ENCODE measurements around the gene CC2D2B.
"Not testable (repeated sequence)": the region's sequence is repeated elsewhere in the genome, so short reads cannot be mapped to it uniquely, and the experiment has no call there.

The CC2D2B gene

GRCh38 chr10:96023168-96023567 lies 115.4 kb downstream of the CC2D2B start:
- no peak for DNase-seq (ENCODE audit: low read depth in 2 of 2)

- DNase-seq (ENCODE audit: low read depth in 2 of 2) = no peak
These were observed 117.8 kb downstream of the CC2D2B start for GRCh38 chr10:96025566-96025965.

GRCh38 chr10:96034625-96035024 lies 126.8 kb downstream of the CC2D2B start:
- DNase-seq (ENCODE audit: low read depth in 2 of 2) = no peak

GRCh38 chr10:96038476-96039387 lies 131.0 kb downstream of the CC2D2B start:
- DNase-seq (ENCODE audit: low read depth in 2 of 2) = no peak

- no peak for DNase-seq (ENCODE audit: low read depth in 2 of 2)
These were observed 133.4 kb downstream of the CC2D2B start for GRCh38 chr10:96041146-96041545.

GRCh38 chr10:96043033-96043892 lies 135.5 kb downstream of the CC2D2B start, which contains the start of gene CCNJ:
TSS of gene CCNJ (plus strand) at chr10:96043583. CDS start at chr10:96044394, 811 bp downstream.
- peak; percentile 70 to 82 for DNase-seq (ENCODE audit: low read depth in 2 of 2)

GRCh38 chr10:96043893-96044715 lies 136.3 kb downstream of the CC2D2B start:
- DNase-seq (ENCODE audit: low read depth in 2 of 2) = peak; percentile 23 to 41

- no peak for DNase-seq (ENCODE audit: low read depth in 2 of 2)
These were observed 137.0 kb downstream of the CC2D2B start for GRCh38 chr10:96044736-96045135.

GRCh38 chr10:96046546-96046945 lies 138.8 kb downstream of the CC2D2B start:
- no peak for DNase-seq (ENCODE audit: low read depth in 2 of 2)

GRCh38 chr10:96047004-96047649 lies 139.4 kb downstream of the CC2D2B start:
- DNase-seq (ENCODE audit: low read depth in 2 of 2) = no peak

- not testable (repeated sequence) for DNase-seq (ENCODE audit: low read depth in 2 of 2)
These were observed 140.2 kb downstream of the CC2D2B start for GRCh38 chr10:96047925-96048324.

- no peak for DNase-seq (ENCODE audit: low read depth in 2 of 2)
These were observed 141.6 kb downstream of the CC2D2B start for GRCh38 chr10:96049340-96049739.

GRCh38 chr10:96053985-96054384 lies 146.2 kb downstream of the CC2D2B start:
- DNase-seq (ENCODE audit: low read depth in 2 of 2) = no peak

- no peak for DNase-seq (ENCODE audit: low read depth in 2 of 2)
These were observed 149.0 kb downstream of the CC2D2B start for GRCh38 chr10:96056787-96057186.

GRCh38 chr10:96061232-96061631 lies 153.5 kb downstream of the CC2D2B start:
- no peak for DNase-seq (ENCODE audit: low read depth in 2 of 2)

- no peak for DNase-seq (ENCODE audit: low read depth in 2 of 2)
These were observed 164.9 kb downstream of the CC2D2B start for GRCh38 chr10:96072674-96073073.

GRCh38 chr10:96073722-96074121 lies 165.9 kb downstream of the CC2D2B start:
- DNase-seq (ENCODE audit: low read depth in 2 of 2) = no peak

- DNase-seq (ENCODE audit: low read depth in 2 of 2) = no peak
These were observed 167.0 kb downstream of the CC2D2B start for GRCh38 chr10:96074776-96075175.

GRCh38 chr10:96075977-96076376 lies 168.2 kb downstream of the CC2D2B start:
- DNase-seq (ENCODE audit: low read depth in 2 of 2) = no peak

GRCh38 chr10:96077156-96077555 lies 169.4 kb downstream of the CC2D2B start:
- DNase-seq (ENCODE audit: low read depth in 2 of 2) = no peak

GRCh38 chr10:96082153-96082552 lies 174.4 kb downstream of the CC2D2B start:
- no peak for DNase-seq (ENCODE audit: low read depth in 2 of 2)

All from stimulated activated CD4-positive, alpha-beta T cell treated with anti-CD3 and anti-CD28 coated beads, Interleukin-1b, Interleukin-23, amount 100 ng/mL, for 4 hours (primary cell).